Parathyroid adenoma (tissue), 2 donors: ENCODE data around the gene PDPK1.
"Not testable (repeated sequence)": the region's sequence is repeated elsewhere in the genome, so short reads cannot be mapped to it uniquely, and the experiment has no call there.

Source experiments
- H2AFZ ChIP-seq: fragments of 300-600 bp; sonication (generic); one replicate; pipeline ENCODE4 v1.7.0; 2017; ENCODE audit warnings: antibody characterized with exemption, mild to moderate bottlenecking
- H3K27ac ChIP-seq: fragments of 300-600 bp; sonication (generic); one replicate; pipeline ENCODE4 v1.7.0; 2017
- H3K27me3 ChIP-seq: fragments of 300-600 bp; sonication (generic); one replicate; pipeline ENCODE4 v1.7.0; 2017; ENCODE audit warnings: low read length; ENCODE audit not compliant: control insufficient read depth, insufficient read depth
- H3K36me3 ChIP-seq: fragments of 300-600 bp; sonication (generic); one replicate; pipeline ENCODE4 v1.7.0; 2017; ENCODE audit warnings: low read length; ENCODE audit not compliant: control insufficient read depth, insufficient read depth
- H3K4me1 ChIP-seq: fragments of 300-600 bp; sonication (generic); one replicate; pipeline ENCODE4 v1.7.0; 2017; ENCODE audit warnings: control low read depth
- H3K4me2 ChIP-seq: fragments of 300-600 bp; sonication (generic); one replicate; pipeline ENCODE4 v1.7.0; 2017; ENCODE audit warnings: low read length
- H3K4me3 ChIP-seq: fragments of 300-600 bp; sonication (generic); one replicate; pipeline ENCODE4 v1.7.0; 2017; ENCODE audit warnings: low read depth, low read length
- H3K79me2 ChIP-seq: fragments of 300-600 bp; sonication (generic); one replicate; pipeline ENCODE4 v1.7.0; 2017; ENCODE audit warnings: control low read depth
- H3K9ac ChIP-seq: fragments of 300-600 bp; sonication (generic); one replicate; pipeline ENCODE4 v1.7.0; 2017; ENCODE audit warnings: mild to moderate bottlenecking
- H3K9me3 ChIP-seq: fragments of 300-600 bp; sonication (generic); one replicate; pipeline ENCODE4 v1.7.0; 2017; ENCODE audit warnings: low read length; ENCODE audit not compliant: control insufficient read depth
- CTCF ChIP-seq: fragments of 300-600 bp; sonication (generic); IDR thresholded peaks from one replicate; pipeline ENCODE4 v1.7.0; 2017; ENCODE audit warnings: antibody characterized with exemption, mild to moderate bottlenecking
- donor health status: primary hyperparathyroidism.

The PDPK1 gene

DNA sequence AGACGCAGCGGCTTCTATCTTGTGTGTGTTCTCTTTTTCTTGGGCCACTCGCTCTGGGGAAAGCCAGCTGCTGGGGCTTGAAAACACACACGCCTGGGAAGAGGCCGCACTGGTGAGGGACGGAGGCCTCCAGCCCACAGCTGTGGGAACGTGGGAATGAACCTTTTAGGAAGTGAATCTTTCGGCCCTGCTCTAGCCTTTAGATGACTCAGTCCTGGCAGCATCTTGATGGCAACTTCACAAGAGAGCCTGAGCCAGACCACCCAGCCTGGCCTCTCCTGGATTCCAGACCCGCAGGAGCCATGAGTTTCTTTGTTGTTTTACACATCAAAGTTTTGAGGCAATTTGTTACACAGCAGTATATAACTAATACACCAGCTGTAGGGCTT lies 2.2 kb upstream of the PDPK1 start:
- no peak overlapping the region for H3K4me3 ChIP-seq
- H3K27me3 ChIP-seq: no peaks in the 10 kb centered on the region
- no peak overlapping the region for H3K9ac ChIP-seq
- H3K36me3 ChIP-seq: no peaks in the 10 kb centered on the region
- peaks cover 21% of the 10 kb centered on the region for H3K79me2 ChIP-seq
- TF ChIP-seq CTCF: no peak
- H3K9me3 ChIP-seq: no peaks in the 10 kb centered on the region
- H3K27ac ChIP-seq: no peak overlapping the region
- H3K4me2 ChIP-seq: no peak overlapping the region
- H2AFZ ChIP-seq: no peak overlapping the region
- H3K4me1 ChIP-seq: peaks cover 12% of the 10 kb centered on the region

GRCh38 chr16:2539192-2539844 lies 1.5 kb downstream of the PDPK1 start:
- H3K4me1 ChIP-seq, H3K9me3 ChIP-seq, H3K4me2 ChIP-seq, H3K27me3 ChIP-seq, H3K9ac ChIP-seq, H3K27ac ChIP-seq, H2AFZ ChIP-seq, H3K4me3 ChIP-seq, H3K36me3 ChIP-seq: not testable (repeated sequence)
- peaks cover 31% of the 10 kb centered on the region for H3K79me2 ChIP-seq

DNA sequence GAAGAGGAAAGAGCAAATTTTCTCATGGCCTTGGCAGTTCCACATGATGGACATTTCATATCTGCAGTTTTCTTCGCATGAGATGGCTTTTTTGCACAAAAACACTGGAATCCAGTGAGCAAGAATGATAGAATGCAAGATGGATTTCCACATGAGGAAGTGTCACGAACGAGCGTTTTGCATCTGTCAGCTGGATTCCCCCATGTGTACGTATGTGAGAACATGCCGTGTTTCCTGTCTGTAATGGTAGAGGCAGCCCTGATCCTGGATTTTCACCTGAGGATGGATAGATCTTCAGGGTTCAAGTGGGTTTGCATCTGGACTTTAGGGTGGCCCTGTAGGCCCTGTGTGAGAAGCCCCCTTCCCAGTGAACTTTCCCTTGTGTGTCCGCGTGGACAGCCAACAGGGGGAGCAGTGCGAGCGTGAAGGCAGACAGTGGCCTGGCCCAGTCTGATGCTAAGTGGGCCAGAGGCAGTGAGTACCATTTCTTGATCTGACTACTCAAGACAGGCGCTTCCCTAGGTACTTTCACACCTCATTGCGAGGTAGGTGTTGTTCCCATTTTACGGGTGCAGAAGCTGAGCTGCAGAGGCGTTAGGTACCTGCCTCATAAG lies 2.1 kb downstream of the PDPK1 start:
- not testable (repeated sequence) for H3K9me3 ChIP-seq, H3K4me2 ChIP-seq, H3K4me3 ChIP-seq, H3K27ac ChIP-seq, H3K27me3 ChIP-seq, H3K9ac ChIP-seq, H3K4me1 ChIP-seq, H2AFZ ChIP-seq, H3K36me3 ChIP-seq
- peaks cover 31% of the 10 kb centered on the region for H3K79me2 ChIP-seq
- TF ChIP-seq CTCF: peak; percentile 21

- not testable (repeated sequence) for H3K9me3 ChIP-seq, H3K27ac ChIP-seq, H3K4me1 ChIP-seq, H3K4me3 ChIP-seq, H3K36me3 ChIP-seq, H3K27me3 ChIP-seq, H3K9ac ChIP-seq, H3K4me2 ChIP-seq, H2AFZ ChIP-seq
- H3K79me2 ChIP-seq: peaks cover 40% of the 10 kb centered on the region
Measured at GRCh38 chr16:2540912-2541311, 3.1 kb downstream of the PDPK1 start.

GRCh38 chr16:2541409-2541808 lies 3.6 kb downstream of the PDPK1 start:
- H3K4me1 ChIP-seq, H3K36me3 ChIP-seq, H3K27me3 ChIP-seq, H3K4me3 ChIP-seq, H2AFZ ChIP-seq, H3K4me2 ChIP-seq, H3K27ac ChIP-seq, H3K9me3 ChIP-seq, H3K9ac ChIP-seq: not testable (repeated sequence)
- H3K79me2 ChIP-seq: peaks cover 45% of the 10 kb centered on the region

DNA sequence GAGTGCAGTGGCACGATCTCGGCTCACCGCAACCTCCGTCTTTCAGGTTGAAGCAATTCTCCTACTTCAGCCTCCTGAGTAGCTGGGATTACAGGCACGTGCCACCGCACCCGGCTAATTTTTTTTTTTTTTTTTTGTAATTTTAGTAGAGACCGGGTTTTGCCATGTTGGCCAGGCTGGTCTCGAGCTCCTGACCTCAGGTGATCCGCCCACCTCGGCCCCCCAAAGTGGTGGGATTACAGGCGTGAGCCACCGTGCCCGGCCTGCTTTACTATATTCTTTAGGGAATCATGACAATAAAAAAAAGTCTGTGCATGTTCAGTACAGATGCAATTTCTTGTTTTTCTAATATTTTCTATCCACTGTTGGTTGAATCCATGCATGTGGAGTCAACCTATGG lies 6.0 kb downstream of the PDPK1 start:
- not testable (repeated sequence) for H3K9me3 ChIP-seq, H2AFZ ChIP-seq, H3K4me1 ChIP-seq, H3K27ac ChIP-seq, H3K27me3 ChIP-seq, H3K4me3 ChIP-seq, H3K4me2 ChIP-seq, H3K9ac ChIP-seq, H3K36me3 ChIP-seq
- peaks cover 44% of the 10 kb centered on the region for H3K79me2 ChIP-seq

DNA sequence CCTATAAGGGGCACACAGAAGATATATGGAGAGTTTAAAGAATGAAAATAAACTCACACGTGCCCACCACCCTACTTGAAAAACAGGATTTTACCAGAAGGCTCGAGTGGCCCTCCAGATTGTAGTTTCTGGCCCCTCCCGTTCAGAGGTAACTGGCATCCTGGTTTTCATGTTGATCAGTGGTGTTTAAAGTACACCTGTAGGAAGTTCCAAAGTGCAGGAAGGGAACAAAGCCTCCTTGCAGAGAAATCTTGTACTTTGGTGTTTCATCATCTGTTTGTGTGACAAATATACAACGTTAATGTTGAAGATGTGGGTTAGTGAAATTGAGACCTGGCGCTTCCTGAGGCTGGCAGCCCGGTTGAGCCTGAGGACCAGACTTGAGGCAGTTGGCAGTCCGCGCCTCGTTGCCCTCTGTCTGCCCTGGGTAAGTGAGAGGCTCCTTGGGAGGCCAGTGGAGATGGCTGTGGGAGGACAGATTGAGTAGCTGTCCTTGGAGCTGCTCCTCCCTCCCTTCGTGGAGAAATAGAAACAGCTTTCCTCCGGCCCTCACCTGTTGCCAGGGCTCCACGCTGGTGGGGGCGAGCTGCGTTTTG lies 12.6 kb downstream of the PDPK1 start:
- H2AFZ ChIP-seq, H3K36me3 ChIP-seq: not testable (repeated sequence)
- peaks cover 15% of the 10 kb centered on the region for H3K79me2 ChIP-seq

DNA sequence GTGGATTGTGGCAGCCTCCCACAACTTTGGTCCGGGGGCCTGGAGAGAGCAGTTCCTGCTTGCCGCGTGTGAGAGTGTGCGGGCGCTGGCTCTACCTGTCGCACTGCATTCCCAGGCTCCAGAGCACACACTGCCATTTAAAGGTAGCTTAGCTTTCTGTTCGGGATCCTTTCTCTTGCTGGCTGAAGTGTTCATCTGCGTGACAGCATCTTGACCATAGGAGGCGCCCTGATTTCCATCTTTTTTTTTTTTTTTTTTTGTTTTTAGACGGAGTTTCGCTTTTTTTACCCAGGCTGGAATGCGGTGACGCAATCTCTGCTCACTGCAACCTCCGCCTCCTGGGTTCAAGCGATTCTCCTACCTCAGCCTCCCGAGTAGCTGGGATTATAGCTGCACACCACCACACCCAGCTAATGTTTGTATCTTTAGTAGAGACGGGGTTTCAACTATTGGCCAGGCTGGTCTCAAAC lies 13.6 kb downstream of the PDPK1 start:
- H2AFZ ChIP-seq, H3K4me3 ChIP-seq, H3K9ac ChIP-seq, H3K27me3 ChIP-seq, H3K9me3 ChIP-seq, H3K4me1 ChIP-seq, H3K79me2 ChIP-seq, H3K27ac ChIP-seq, H3K36me3 ChIP-seq: not testable (repeated sequence)
- H3K4me2 ChIP-seq: peak overlapping the region; percentile 47

More for the DNA sequence above, 12.6 kb downstream of the PDPK1 start:
- H3K4me2 ChIP-seq, H3K9me3 ChIP-seq, H3K4me1 ChIP-seq, H3K27ac ChIP-seq, H3K4me3 ChIP-seq, H3K27me3 ChIP-seq, H3K9ac ChIP-seq: not testable (repeated sequence)

GRCh38 chr16:2554709-2555425 lies 17.0 kb downstream of the PDPK1 start:
- H3K27me3 ChIP-seq, H3K9me3 ChIP-seq, H3K79me2 ChIP-seq, H3K4me3 ChIP-seq, H2AFZ ChIP-seq, H3K27ac ChIP-seq, H3K9ac ChIP-seq, H3K4me1 ChIP-seq, H3K36me3 ChIP-seq, H3K4me2 ChIP-seq: not testable (repeated sequence)
